Retinal pigment epithelial cell (primary cell): Measurements from ENCODE around the gene CFAP57.

Source experiments
- DNase-seq: peaks from one replicate; pipeline ENCODE4 v3.0.0-alpha.2; 2010; ENCODE audit warnings: low read depth
- H3K4me3 ChIP-seq: 2 replicates; pipeline ENCODE4 v1.5.1; 2011; ENCODE audit warnings: mild to moderate bottlenecking, low read length, control low read depth, moderate library complexity
- TF ChIP-seq, protein P1 (sequence below): conservative IDR thresholded peaks from 2 replicates; pipeline ENCODE4 v1.5.1; 2011; ENCODE audit warnings: low read depth, low read length, control low read depth, inconsistent platforms

CFAP57 gene

DNA sequence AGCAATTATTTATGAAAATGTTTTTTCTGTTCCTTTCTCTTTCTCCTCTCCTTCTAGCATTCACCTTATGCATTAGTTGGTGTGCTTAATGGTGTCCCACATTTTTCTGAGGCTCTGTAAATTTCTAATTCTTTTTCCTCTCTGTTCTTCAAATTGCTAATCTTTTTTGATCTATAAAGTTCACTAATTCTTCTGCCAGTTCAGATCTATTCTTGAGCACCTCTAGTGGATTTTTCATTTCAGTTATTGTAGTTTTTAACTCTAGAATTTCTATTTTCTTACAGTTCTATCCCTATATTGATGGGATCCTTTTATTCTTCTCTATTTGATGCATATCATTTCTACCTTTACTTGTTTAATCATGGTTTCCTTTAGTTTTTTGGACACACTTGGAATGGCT, 22.4 kb downstream of the CFAP57 start:
- H3K4me3 ChIP-seq = no peak overlapping the region
- TF ChIP-seq, protein P1, sequence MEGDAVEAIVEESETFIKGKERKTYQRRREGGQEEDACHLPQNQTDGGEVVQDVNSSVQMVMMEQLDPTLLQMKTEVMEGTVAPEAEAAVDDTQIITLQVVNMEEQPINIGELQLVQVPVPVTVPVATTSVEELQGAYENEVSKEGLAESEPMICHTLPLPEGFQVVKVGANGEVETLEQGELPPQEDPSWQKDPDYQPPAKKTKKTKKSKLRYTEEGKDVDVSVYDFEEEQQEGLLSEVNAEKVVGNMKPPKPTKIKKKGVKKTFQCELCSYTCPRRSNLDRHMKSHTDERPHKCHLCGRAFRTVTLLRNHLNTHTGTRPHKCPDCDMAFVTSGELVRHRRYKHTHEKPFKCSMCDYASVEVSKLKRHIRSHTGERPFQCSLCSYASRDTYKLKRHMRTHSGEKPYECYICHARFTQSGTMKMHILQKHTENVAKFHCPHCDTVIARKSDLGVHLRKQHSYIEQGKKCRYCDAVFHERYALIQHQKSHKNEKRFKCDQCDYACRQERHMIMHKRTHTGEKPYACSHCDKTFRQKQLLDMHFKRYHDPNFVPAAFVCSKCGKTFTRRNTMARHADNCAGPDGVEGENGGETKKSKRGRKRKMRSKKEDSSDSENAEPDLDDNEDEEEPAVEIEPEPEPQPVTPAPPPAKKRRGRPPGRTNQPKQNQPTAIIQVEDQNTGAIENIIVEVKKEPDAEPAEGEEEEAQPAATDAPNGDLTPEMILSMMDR = no peak
- DNase-seq = no peak

DNA sequence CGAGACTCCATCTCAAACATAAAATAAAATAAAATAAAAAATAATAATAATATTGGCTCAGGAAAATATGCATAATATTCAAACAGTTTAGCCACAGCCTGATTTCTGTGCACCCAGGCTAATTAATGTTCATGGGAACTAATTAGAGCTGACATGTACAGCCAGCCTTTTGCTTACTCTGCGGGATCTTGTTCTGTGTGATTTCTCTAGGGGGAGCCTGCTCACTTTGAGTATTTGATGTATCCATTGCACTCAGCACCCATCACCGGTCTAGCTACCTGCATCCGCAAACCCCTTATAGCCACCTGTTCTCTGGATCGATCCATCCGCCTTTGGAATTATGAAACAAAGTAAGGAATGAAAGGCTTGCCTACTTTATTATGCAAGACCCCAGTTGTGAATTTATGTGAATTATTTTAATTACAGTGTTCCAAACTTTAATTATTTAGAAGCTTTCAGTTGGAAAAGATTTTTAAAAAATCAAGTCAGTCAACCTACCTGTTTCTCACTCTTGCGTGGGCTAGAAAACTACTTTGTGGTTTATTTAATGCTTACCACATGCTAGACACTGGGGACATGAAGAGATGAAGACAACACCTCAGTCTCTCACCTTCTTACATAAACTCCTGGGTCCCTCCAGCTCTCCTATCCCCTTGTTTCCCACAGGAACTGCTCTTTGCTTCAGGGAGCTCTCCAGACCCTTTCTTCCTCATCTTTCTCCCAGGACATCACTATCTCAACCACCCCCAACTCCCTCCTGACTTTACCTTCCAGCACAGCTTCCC, 25.4 kb downstream of the CFAP57 start:
- no peak overlapping the region for H3K4me3 ChIP-seq
- DNase-seq = no peak
- TF ChIP-seq, protein P1 = no peak

DNA sequence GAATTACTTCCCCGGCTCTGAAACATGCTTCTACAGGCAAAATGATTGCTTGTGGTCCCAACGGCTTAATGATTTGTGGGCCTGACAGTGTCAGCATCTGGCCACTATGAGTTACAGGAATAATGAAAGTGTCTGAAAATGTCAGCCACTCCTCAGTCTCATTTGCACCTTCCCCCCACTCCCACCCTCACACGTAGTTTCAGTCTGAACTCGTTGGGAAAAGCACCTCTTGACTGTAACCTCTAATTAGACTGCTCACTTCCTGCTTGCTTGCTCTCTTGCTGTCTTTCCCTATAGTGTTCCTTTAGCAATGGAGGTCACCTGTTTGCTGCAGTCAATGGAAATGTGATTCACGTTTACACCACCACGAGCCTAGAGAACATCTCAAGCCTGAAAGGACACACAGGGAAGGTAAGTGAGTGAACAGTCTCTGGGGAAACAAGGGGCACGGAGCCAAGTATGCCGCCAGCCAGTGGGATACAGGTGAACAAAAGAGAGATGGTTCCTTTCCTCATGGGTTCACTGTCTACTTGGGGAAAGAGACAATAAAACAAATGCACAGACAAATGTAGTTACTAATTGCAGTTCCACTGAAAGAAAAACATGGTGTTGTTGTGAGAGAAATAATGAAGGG, 27.1 kb downstream of the CFAP57 start:
- TF ChIP-seq, protein P1 = no peak
- no peak overlapping the region for H3K4me3 ChIP-seq
- no peak for DNase-seq

DNA sequence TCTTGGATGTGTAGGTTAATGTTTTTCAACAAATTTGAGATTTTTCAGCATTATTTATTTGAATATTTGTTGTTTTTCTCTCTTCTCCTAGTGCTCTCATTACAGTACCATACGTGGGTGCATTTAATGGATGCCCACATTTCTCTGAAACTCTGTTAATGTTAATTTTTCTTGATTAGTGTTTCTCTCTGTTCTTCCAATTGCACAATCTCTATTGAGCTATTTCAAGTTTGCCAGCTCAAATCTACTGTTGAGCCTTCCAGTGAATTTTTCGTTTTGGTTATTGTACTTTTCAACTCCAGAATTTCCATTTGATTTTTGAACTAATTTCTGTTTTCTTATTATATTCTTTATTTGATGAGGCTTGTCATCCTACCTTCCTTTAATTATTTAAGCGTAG, 31.7 kb downstream of the CFAP57 start:
- no peak for DNase-seq
- H3K4me3 ChIP-seq = no peak overlapping the region
- TF ChIP-seq, protein P1 = no peak

DNA sequence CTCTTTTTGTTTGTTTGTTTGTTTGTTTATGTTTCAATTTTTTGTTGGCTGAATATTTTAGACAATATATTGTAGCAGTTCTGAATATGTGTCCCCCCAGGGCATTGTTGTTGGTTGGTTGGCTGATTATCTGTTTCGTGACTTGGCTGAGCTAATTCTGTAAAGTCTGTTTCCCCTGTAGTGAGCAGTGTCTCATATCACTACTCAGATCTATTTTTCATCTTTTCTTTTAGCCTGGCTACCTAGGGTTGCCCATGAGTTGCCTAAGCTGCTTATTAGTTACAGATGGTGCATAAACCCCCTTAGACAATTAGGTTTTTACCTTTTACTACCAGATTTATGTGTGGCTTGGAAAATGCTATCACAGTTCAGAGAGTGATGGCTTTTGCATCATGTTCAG, 32.3 kb downstream of the CFAP57 start:
- TF ChIP-seq, protein P1 = no peak
- no peak for DNase-seq
- no peak overlapping the region for H3K4me3 ChIP-seq

DNA sequence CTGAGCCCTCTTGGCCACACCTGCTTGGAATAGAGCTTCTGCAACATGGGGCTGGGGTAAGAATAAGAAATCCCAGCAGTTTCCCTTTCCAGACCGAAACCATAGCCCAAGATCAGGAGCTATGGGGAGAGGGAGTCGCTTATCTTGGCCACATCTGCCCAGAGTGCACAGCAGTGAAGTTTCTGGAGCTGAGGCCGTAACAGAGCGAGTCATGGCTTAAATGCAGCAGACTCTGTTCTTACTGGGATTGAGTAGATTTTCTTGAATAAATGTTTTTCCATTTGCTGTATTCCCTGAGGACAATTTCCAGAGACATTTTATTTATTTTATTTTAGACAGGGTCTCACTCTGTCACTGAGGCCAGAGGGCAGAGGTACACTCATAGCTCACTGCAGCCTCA, 33.5 kb downstream of the CFAP57 start:
- H3K4me3 ChIP-seq = no peak overlapping the region
- no peak for DNase-seq
- TF ChIP-seq, protein P1 = no peak
